ENCODE measurements around the gene LHPP.

The LHPP gene

GRCh38 chr10:124467165-124467564, 5.5 kb downstream of the LHPP start:
- Histone ChIP-seq H2BK120ac (ENCODE audit: low read depth, low read length) (no peak overlapping the region), H3K18ac (ENCODE audit: low read length) (no peak overlapping the region), H4K8ac (ENCODE audit: low read depth, low read length) (no peak overlapping the region), H4K91ac (ENCODE audit: low read depth, low read length, poor library complexity) (no peak overlapping the region), H3K23ac (ENCODE audit: low read depth, low read length, poor library complexity) (no peak overlapping the region), H3K27me3 (ENCODE audit: control insufficient read depth in 3 of 3, insufficient read depth in 3 of 3, low read depth in 1 of 3, low read length in 3 of 3) (no peaks in the 10 kb centered on the region), H3K4me2 (ENCODE audit: insufficient read depth, low read length, poor library complexity, severe bottlenecking) (no peak overlapping the region), H3K36me3 (replicated peaks in 1 of 2; ENCODE audit: control insufficient read depth in 2 of 2, insufficient read depth in 2 of 2, low read length in 2 of 2) (peaks cover 0 to 2% of the 10 kb centered on the region in 2 donors), H3K27ac (replicated peaks; ENCODE audit: low read length) (no peak overlapping the region), H2BK15ac (ENCODE audit: low read length) (no peak overlapping the region), H3K4me3 (ENCODE audit: low read length in 2 of 2) (no peak overlapping the region), H3K79me1 (ENCODE audit: low read depth, low read length) (no peaks in the 10 kb centered on the region), H3K9me3 (replicated peaks in 1 of 2; ENCODE audit: control insufficient read depth in 2 of 2, insufficient read depth in 1 of 2, low read depth in 1 of 2, low read length in 2 of 2) (peaks cover 0 to 3% of the 10 kb centered on the region in 2 donors), H3K4me1 (ENCODE audit: control insufficient read depth in 2 of 2, insufficient read depth in 1 of 2, low read depth in 1 of 2, low read length in 2 of 2) (peaks cover 12% of the 10 kb centered on the region in 2 donors), H3K14ac (ENCODE audit: low read length) (no peak overlapping the region), H2BK12ac (ENCODE audit: low read length) (no peak overlapping the region), H2BK5ac (ENCODE audit: low read length) (no peak overlapping the region), H2AFZ (ENCODE audit: low read length) (no peak overlapping the region), H3K9ac (ENCODE audit: low read depth, low read length, poor library complexity) (no peak overlapping the region), H2AK5ac (ENCODE audit: low read depth, low read length) (no peak overlapping the region), H3K4ac (ENCODE audit: low read length) (no peak overlapping the region)
- no CpG with 5 or more reads among the region's 4 CpGs for WGBS, 2 donors (ENCODE audit: extremely low coverage in 2 of 2, insufficient read length in 2 of 2, insufficient replicate concordance in 1 of 2)
- DNase-seq (ENCODE audit: low spot score), result no peak

DNA sequence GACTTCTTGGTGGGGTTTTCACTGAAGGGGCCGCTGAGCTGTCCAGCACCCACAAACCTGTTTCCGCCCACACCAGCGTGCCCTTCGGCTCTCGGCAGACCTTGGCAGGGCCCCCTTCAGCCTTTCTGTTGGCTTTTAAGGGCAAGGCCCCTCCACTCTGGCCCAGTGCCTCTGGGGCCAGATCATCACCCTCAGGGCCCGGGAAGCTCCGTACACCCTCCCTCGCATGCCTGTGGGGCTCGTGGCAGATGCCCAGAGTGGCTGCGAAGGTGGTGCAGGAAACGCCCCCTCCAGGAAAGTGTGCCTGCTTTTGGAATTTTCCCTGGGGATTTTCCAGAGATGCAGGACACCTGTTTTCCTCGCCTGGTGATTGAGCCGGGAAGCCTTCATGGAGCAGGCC, 7.0 kb downstream of the LHPP start:
- Histone ChIP-seq H2BK120ac (ENCODE audit: low read depth, low read length) (no peak overlapping the region), H3K9ac (ENCODE audit: low read depth, low read length, poor library complexity) (no peak overlapping the region)

DNA sequence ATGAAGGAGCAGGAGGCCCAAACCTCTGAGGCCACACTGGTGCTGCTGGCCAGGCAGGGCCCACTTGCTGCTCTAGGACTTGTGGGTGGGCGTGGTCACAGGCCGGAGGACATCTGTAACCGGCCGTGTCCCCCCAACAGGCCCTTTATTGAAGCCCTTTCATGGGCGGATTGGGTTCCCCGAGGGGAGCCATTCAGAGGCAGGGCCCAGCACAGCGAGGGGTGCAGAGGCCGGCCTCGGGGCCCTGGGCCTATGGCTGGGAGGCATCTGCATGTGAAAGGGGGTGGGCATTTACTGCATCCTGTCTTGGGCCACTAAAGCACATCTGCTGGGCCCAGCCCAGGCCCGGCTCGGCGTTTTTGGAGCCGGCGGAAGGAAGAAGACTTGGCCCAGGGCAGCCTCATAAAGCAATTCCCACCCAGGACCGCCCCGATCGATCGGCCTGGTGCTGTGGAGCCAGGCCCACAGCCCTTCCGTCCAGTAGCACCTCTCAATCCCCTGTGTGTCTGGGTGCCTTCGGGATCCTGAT, 8.4 kb downstream of the LHPP start:
- Histone ChIP-seq H3K4me2 (ENCODE audit: insufficient read depth, low read length, poor library complexity, severe bottlenecking) (no peak overlapping the region), H4K8ac (ENCODE audit: low read depth, low read length) (no peak overlapping the region), H3K23ac (ENCODE audit: low read depth, low read length, poor library complexity) (peak overlapping the region; percentile 3), H2BK120ac (ENCODE audit: low read depth, low read length) (no peak overlapping the region), H3K79me1 (ENCODE audit: low read depth, low read length) (no peaks in the 10 kb centered on the region), H3K27me3 (ENCODE audit: control insufficient read depth in 3 of 3, insufficient read depth in 3 of 3, low read depth in 1 of 3, low read length in 3 of 3) (no peaks in the 10 kb centered on the region), H2AFZ (ENCODE audit: low read length) (peak overlapping the region; percentile 77), H3K14ac (ENCODE audit: low read length) (no peak overlapping the region), H3K4me3 (ENCODE audit: low read length in 2 of 2) (no peak overlapping the region), H3K36me3 (replicated peaks in 1 of 2; ENCODE audit: control insufficient read depth in 2 of 2, insufficient read depth in 2 of 2, low read length in 2 of 2) (peaks cover 0 to 2% of the 10 kb centered on the region in 2 donors), H3K4ac (ENCODE audit: low read length) (no peak overlapping the region), H3K9me3 (replicated peaks in 1 of 2; ENCODE audit: control insufficient read depth in 2 of 2, insufficient read depth in 1 of 2, low read depth in 1 of 2, low read length in 2 of 2) (no peaks in the 10 kb centered on the region), H3K9ac (ENCODE audit: low read depth, low read length, poor library complexity) (peak overlapping the region; percentile 78), H2BK15ac (ENCODE audit: low read length) (peak overlapping the region; percentile 19), H3K18ac (ENCODE audit: low read length) (peak overlapping the region; percentile 82), H2AK5ac (ENCODE audit: low read depth, low read length) (peak overlapping the region; percentile 30), H2BK5ac (ENCODE audit: low read length) (peak overlapping the region; percentile 70), H3K27ac (replicated peaks; ENCODE audit: low read length) (no peak overlapping the region), H4K91ac (ENCODE audit: low read depth, low read length, poor library complexity) (no peak overlapping the region), H2BK12ac (ENCODE audit: low read length) (peak overlapping the region; percentile 51), H3K4me1 (ENCODE audit: control insufficient read depth in 2 of 2, insufficient read depth in 1 of 2, low read depth in 1 of 2, low read length in 2 of 2) (peaks cover 12% of the 10 kb centered on the region in 2 donors)
- peak; percentile 39 for DNase-seq (ENCODE audit: low spot score)
- WGBS, 2 donors (ENCODE audit: extremely low coverage in 2 of 2, insufficient read length in 2 of 2, insufficient replicate concordance in 1 of 2), result no CpG with 5 or more reads among the region's 20 CpGs

More for the DNA sequence above, 7.0 kb downstream of the LHPP start:
- Histone ChIP-seq H3K4me1 (ENCODE audit: control insufficient read depth in 2 of 2, insufficient read depth in 1 of 2, low read depth in 1 of 2, low read length in 2 of 2) (peaks cover 12% of the 10 kb centered on the region in 2 donors), H2BK12ac (ENCODE audit: low read length) (no peak overlapping the region), H2BK5ac (ENCODE audit: low read length) (no peak overlapping the region), H3K4me3 (ENCODE audit: low read length in 2 of 2) (no peak overlapping the region), H3K14ac (ENCODE audit: low read length) (no peak overlapping the region), H3K27me3 (ENCODE audit: control insufficient read depth in 3 of 3, insufficient read depth in 3 of 3, low read depth in 1 of 3, low read length in 3 of 3) (no peaks in the 10 kb centered on the region), H2AK5ac (ENCODE audit: low read depth, low read length) (peak overlapping the region; percentile 19), H2BK15ac (ENCODE audit: low read length) (no peak overlapping the region), H4K8ac (ENCODE audit: low read depth, low read length) (no peak overlapping the region), H3K36me3 (replicated peaks in 1 of 2; ENCODE audit: control insufficient read depth in 2 of 2, insufficient read depth in 2 of 2, low read length in 2 of 2) (peaks cover 0 to 2% of the 10 kb centered on the region in 2 donors), H3K18ac (ENCODE audit: low read length) (peak overlapping the region; percentile 60), H4K91ac (ENCODE audit: low read depth, low read length, poor library complexity) (no peak overlapping the region), H3K4me2 (ENCODE audit: insufficient read depth, low read length, poor library complexity, severe bottlenecking) (no peak overlapping the region), H3K4ac (ENCODE audit: low read length) (no peak overlapping the region), H3K9me3 (replicated peaks in 1 of 2; ENCODE audit: control insufficient read depth in 2 of 2, insufficient read depth in 1 of 2, low read depth in 1 of 2, low read length in 2 of 2) (peaks cover 0 to 3% of the 10 kb centered on the region in 2 donors), H3K23ac (ENCODE audit: low read depth, low read length, poor library complexity) (peak overlapping the region; percentile 30), H3K27ac (replicated peaks; ENCODE audit: low read length) (no peak overlapping the region), H3K79me1 (ENCODE audit: low read depth, low read length) (no peaks in the 10 kb centered on the region), H2AFZ (ENCODE audit: low read length) (no peak overlapping the region)
- DNase-seq (ENCODE audit: low spot score), result no peak
- no CpG with 5 or more reads among the region's 13 CpGs for WGBS, 2 donors (ENCODE audit: extremely low coverage in 2 of 2, insufficient read length in 2 of 2, insufficient replicate concordance in 1 of 2)

DNA sequence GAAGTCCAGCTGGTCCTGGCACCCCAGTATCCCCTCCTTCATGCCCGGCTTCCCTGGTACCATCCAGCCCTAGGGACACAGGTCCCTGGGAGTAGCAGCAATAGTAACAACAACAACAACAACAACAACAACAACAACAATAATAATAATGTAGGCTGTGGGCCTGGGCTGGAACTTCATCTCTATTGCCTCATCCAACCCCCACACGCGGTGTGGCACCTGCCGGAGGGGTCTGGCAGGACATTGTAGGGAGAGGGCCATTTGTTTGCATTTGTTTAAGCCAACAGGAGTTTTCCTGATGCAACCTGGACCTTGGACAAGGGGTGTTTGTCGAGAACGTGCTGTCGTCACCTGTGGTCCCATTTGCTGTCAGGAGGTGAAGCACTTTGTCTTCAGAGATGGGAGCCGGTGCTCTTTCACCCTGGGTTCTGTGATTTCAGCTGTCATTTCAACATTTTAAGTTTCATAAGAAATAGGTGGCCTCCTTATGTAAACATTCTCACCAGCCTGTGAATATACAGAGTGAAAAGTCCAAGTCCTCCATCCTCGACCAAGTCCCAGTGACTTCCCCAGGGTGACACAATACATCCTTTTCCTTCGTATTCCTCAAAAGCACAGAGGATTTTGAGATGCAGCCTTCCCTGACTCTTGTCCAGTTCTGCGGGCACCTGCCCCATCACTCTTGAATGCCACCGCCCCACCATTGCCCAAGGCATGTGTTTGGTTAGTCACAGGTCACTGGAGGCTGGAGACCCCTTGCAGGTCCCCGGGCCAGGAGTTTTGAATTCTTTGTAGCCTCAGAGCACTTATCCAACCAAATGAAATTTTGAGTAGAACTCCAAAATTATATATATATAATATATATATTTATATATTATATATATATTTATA, 9.2 kb downstream of the LHPP start:
- Histone ChIP-seq H3K9ac (ENCODE audit: low read depth, low read length, poor library complexity) (no peak overlapping the region), H3K9me3 (replicated peaks in 1 of 2; ENCODE audit: control insufficient read depth in 2 of 2, insufficient read depth in 1 of 2, low read depth in 1 of 2, low read length in 2 of 2) (no peaks in the 10 kb centered on the region), H2BK15ac (ENCODE audit: low read length) (no peak overlapping the region), H3K14ac (ENCODE audit: low read length) (no peak overlapping the region), H3K27me3 (ENCODE audit: control insufficient read depth in 3 of 3, insufficient read depth in 3 of 3, low read depth in 1 of 3, low read length in 3 of 3) (no peaks in the 10 kb centered on the region), H2BK12ac (ENCODE audit: low read length) (no peak overlapping the region), H2AK5ac (ENCODE audit: low read depth, low read length) (no peak overlapping the region), H4K8ac (ENCODE audit: low read depth, low read length) (no peak overlapping the region), H3K4me2 (ENCODE audit: insufficient read depth, low read length, poor library complexity, severe bottlenecking) (no peak overlapping the region), H4K91ac (ENCODE audit: low read depth, low read length, poor library complexity) (no peak overlapping the region), H3K4me3 (ENCODE audit: low read length in 2 of 2) (no peak overlapping the region), H3K79me1 (ENCODE audit: low read depth, low read length) (no peaks in the 10 kb centered on the region), H2AFZ (ENCODE audit: low read length) (peak overlapping the region; percentile 77), H3K18ac (ENCODE audit: low read length) (no peak overlapping the region), H3K27ac (replicated peaks; ENCODE audit: low read length) (no peak overlapping the region), H3K36me3 (replicated peaks in 1 of 2; ENCODE audit: control insufficient read depth in 2 of 2, insufficient read depth in 2 of 2, low read length in 2 of 2) (peaks cover 0 to 2% of the 10 kb centered on the region in 2 donors), H3K4ac (ENCODE audit: low read length) (no peak overlapping the region), H2BK120ac (ENCODE audit: low read depth, low read length) (no peak overlapping the region), H3K23ac (ENCODE audit: low read depth, low read length, poor library complexity) (no peak overlapping the region), H3K4me1 (ENCODE audit: control insufficient read depth in 2 of 2, insufficient read depth in 1 of 2, low read depth in 1 of 2, low read length in 2 of 2) (peaks cover 10 to 12% of the 10 kb centered on the region in 2 donors), H2BK5ac (ENCODE audit: low read length) (peak overlapping the region; percentile 8)
- no CpG with 5 or more reads among the region's 13 CpGs for WGBS, 2 donors (ENCODE audit: extremely low coverage in 2 of 2, insufficient read length in 2 of 2, insufficient replicate concordance in 1 of 2)
- no peak for DNase-seq (ENCODE audit: low spot score)

All from neuronal stem cell (in vitro differentiated cells).